GM12878 (cell line): ENCODE results near the gene DNMT1. TPM values are rescaled to one million over a fixed set of nuclear protein-coding genes. Genes with fewer than 3 reads are reported as not detected.

Experiments used
- ATAC-seq: fragments of 200-7000 bp; cut with Tn5 transposase; 3 replicates; pipeline ENCODE4 v1.9.1; 2020; ENCODE audit warnings: mild to moderate bottlenecking, moderate library complexity
- BruUV-seq: library from RNA; stranded (reverse); fragments of 400-500 nt; replicated peaks from 2 replicates; lab custom pipeline; 2021; lab: Mats Ljungman, UMichigan
- CTCF ChIA-PET: fragments of 300-600 bp; sonication (Branson Sonifier 250); formaldehyde crosslinking; extraction: SDS; loops from one replicate; lab custom pipeline; 2021; ENCODE audit warnings: inconsistent platforms; lab: Yijun Ruan, JAX
- POLR2A ChIA-PET: fragments of 350-600 bp; formaldehyde crosslinking; extraction: SDS; loops from one replicate; lab custom pipeline; 2021; ENCODE audit warnings: inconsistent platforms; lab: Charles Lee
- RAD21 ChIA-PET: fragments of 300-600 bp; sonication (Branson Sonifier 250); formaldehyde crosslinking; loops from one replicate; lab custom pipeline; 2023; ENCODE audit warnings: antibody characterized with exemption; ENCODE audit not compliant: unreplicated experiment; lab: Charles Lee
- SMC1A ChIA-PET: fragments of 300-600 bp; sonication (Branson Sonifier 250); formaldehyde crosslinking; loops from one replicate; lab custom pipeline; 2023; ENCODE audit not compliant: unreplicated experiment, uncharacterized antibody; lab: Charles Lee
- DNase-seq: peaks from one replicate; pipeline ENCODE4 v3.0.0-alpha.2; 2011; ENCODE audit warnings: low read depth, low spot score
- FAIRE-seq: peaks from 3 replicates; lab custom pipeline; 2011; peaks lifted over from hg19 to GRCh38; lab: Jason Lieb, UNC
- H2AFZ ChIP-seq: 2 replicates; pipeline ENCODE4 v1.6.0; 2011; ENCODE audit warnings: low read depth, low read length, control low read depth; ENCODE audit not compliant: control insufficient read depth
- H3K27ac ChIP-seq: 2 replicates; pipeline ENCODE4 v1.5.1; 2011; ENCODE audit warnings: control low read depth; ENCODE audit not compliant: control insufficient read depth, insufficient read depth
- H3K27me3 ChIP-seq, 2 experiments: replicated peaks in 1 of 2; 2 replicates each; pipeline versions ENCODE4 v1.6.0 to v1.6.1; 2011; ENCODE audit warnings: low read length in 1 of 2; ENCODE audit not compliant: control insufficient read depth in 2 of 2, insufficient read depth in 2 of 2
- H3K36me3 ChIP-seq, 2 experiments: 2 replicates each; pipeline ENCODE4 v1.5.1; 2011; ENCODE audit warnings: low read length in 1 of 2; ENCODE audit not compliant: control insufficient read depth in 2 of 2, insufficient read depth in 2 of 2
- H3K4me1 ChIP-seq: 2 replicates; pipeline ENCODE4 v1.6.1; 2011; ENCODE audit warnings: mild to moderate bottlenecking, low read length, moderate library complexity, mixed read lengths; ENCODE audit not compliant: control insufficient read depth, insufficient read depth
- H3K4me2 ChIP-seq: 2 replicates; pipeline ENCODE4 v1.6.0; 2011; ENCODE audit warnings: control low read depth; ENCODE audit not compliant: control insufficient read depth, insufficient read depth
- H3K4me3 ChIP-seq: fragments of 200-600 bp; sonication (generic); 2 replicates; pipeline ENCODE4 v1.5.1; 2016
- H3K79me2 ChIP-seq: 2 replicates; pipeline ENCODE4 v1.6.0; 2011; ENCODE audit warnings: low read length; ENCODE audit not compliant: control insufficient read depth, insufficient read depth
- H3K9ac ChIP-seq: 2 replicates; pipeline ENCODE4 v1.8.0; 2011; ENCODE audit warnings: low read length, control low read depth, mixed read lengths; ENCODE audit not compliant: control insufficient read depth, insufficient read depth
- H3K9me3 ChIP-seq: replicated peaks from 3 replicates; pipeline ENCODE4 v1.5.1; 2011; ENCODE audit warnings: mild to moderate bottlenecking, low read length; ENCODE audit not compliant: control insufficient read depth, insufficient read depth
- H4K20me1 ChIP-seq: 2 replicates; pipeline ENCODE4 v1.6.0; 2011; ENCODE audit not compliant: control insufficient read depth, insufficient read depth
- NR2C1 ChIP-seq: fragments of 450-650 bp; IDR thresholded peaks from 2 replicates; pipeline ENCODE4 v1.6.1; 2017; ENCODE audit warnings: antibody characterized with exemption, mild to moderate bottlenecking, moderate library complexity
- NR2F1 ChIP-seq: fragments of 450-650 bp; conservative IDR thresholded peaks from 2 replicates; pipeline ENCODE4 v1.6.1; 2017; ENCODE audit warnings: mild to moderate bottlenecking
- PBX3 ChIP-seq: IDR thresholded peaks from 2 replicates; pipeline ENCODE4 v1.6.1; 2011; ENCODE audit warnings: mild to moderate bottlenecking, low read depth, low read length, moderate library complexity; ENCODE audit not compliant: insufficient replicate concordance
- POLR2A ChIP-seq: IDR thresholded peaks from 2 replicates; pipeline ENCODE4 v1.6.1; 2011; ENCODE audit warnings: low read depth, mild to moderate bottlenecking, low read length
- SIN3A ChIP-seq: IDR thresholded peaks from 2 replicates; pipeline ENCODE4 v1.6.1; 2012; ENCODE audit warnings: low read depth, low read length, improper control_type of control experiment
- WGBS: methylation state at CpG from one replicate; pipeline ENCODE4 v1.1.6; 2016; ENCODE audit warnings: low lambda C conversion rate; ENCODE audit not compliant: insufficient replicate concordance, insufficient coverage; ENCODE audit errors: missing lambda C conversion rate; 5-methylcytosine and 5-hydroxymethylcytosine counted together
- in situ Hi-C: fragments of 300-500 bp; cut with MboI; formaldehyde crosslinking; loops from 9 replicates; pipeline ENCODE4 v1.14.3; 2018; ENCODE audit warnings: mixed read lengths
- intact Hi-C: fragments of 100-400 bp; cut with micrococcal nuclease; formaldehyde crosslinking; loops from one replicate; pipeline ENCODE4 v1.14.2; 2022; ENCODE audit not compliant: unreplicated experiment
- polyA plus RNA-seq, 11 experiments: library from polyadenylated mRNA; depleted of rRNA in 4 of 11; unstranded in 6 of 11; stranded (reverse) in 5 of 11; fragments of >200 nt; fragmentation: Nextera tagmentation in 4 of 11; fragmentation: Illumina TruSeq in 1 of 11; extraction: Ambion mirVana in 4 of 11; extraction: Trizol in 1 of 11; gene quantifications; 1 replicate in 1 of 11; 2 replicates in 10 of 11; pipeline versions ENCODE4 v1.2.1 to v1.2.3, GENCODE V29; 2011 to 2016; ENCODE audit warnings: inconsistent platforms in 2 of 11, missing spikeins in 2 of 11, low read depth in 1 of 11
- total RNA-seq, 4 experiments: library from RNA; depleted of rRNA in 3 of 4; stranded (reverse); fragments of >200 nt in 3 of 4; fragmentation: Illumina TruSeq in 1 of 4; extraction: Trizol in 1 of 4; gene quantifications; 2 replicates each; pipeline versions ENCODE4 v1.2.1 to v1.2.3, GENCODE V29; 2013 to 2021
- TF ChIP-seq, protein P1 (sequence below): fragments of 450-650 bp; IDR thresholded peaks from 2 replicates; pipeline ENCODE4 v1.6.1; 2017; ENCODE audit warnings: borderline replicate concordance
- TF ChIP-seq, protein P2 (sequence below): fragments of 450-650 bp; IDR thresholded peaks from 2 replicates; pipeline ENCODE4 v1.6.1; 2016; ENCODE audit warnings: mild to moderate bottlenecking, moderate library complexity, borderline replicate concordance
- TF ChIP-seq, protein P3 (sequence below): fragments of 450-650 bp; formaldehyde crosslinking; IDR thresholded peaks from 2 replicates; pipeline ENCODE4 v1.5.0; 2022; ENCODE audit warnings: mild to moderate bottlenecking, missing genetic modification characterization

DNMT1 gene
- total and polyA plus RNA-seq, 10 of the 15 experiments (the other 5 are each of a cell fraction or from before 2014, with no cell fraction given) = 70.0 to 290 (median 133) TPM

DNA sequence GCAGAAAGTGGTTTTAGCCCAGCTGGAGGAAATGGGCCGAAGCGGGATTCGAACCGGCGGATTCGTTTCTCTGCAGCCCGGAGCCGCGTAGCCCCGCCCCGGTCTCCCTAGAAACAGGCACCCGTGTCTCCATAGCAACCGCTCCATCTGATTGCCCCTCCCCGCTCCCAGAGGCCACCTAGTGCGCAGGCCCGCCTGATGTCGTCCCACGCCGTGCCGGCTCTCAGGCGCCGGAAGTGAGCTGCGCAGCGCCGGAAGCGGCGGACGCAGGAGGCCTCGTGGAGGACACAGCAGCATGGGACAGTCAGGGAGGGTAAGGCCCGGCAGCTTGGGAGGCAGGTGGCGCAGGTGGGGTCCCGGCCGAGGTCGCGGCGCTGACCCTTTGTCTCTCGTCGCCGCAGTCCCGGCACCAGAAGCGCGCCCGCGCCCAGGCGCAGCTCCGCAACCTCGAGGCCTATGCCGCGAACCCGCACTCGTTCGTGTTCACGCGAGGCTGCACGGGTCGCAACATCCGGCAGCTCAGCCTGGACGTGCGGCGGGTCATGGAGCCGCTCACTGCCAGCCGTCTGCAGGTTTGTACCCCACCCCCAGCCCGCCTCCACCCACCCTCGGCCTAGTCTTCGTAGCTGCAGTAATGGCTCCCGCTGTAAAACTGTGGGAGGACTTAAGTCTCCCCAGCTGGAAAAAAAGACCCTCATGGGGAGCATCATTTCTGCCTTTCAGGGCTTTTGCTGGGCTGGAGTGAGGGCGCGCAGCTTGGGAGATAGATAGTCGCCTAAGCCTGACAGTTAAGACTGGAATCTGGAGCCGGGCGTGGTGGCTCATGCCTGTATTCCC lies 88.4 kb downstream of the DNMT1 start, which contains the start of gene PPAN:
Gene PPAN, plus strand, starts transcription at position 263 of the 837 bp plus-strand sequence. Its CDS starts 33 bp downstream, at position 296.
- in situ Hi-C loops (no loop called here), intact Hi-C loops (loop anchor here (10.0 kb wide), 1 partner anchor 278 kb away; the partner anchor contains the start of gene TYK2)
- Histone ChIP-seq H3K4me3 (peak within 1 kb of the TSS; percentile 79), H3K27me3 (no peaks in the 10 kb centered on the region), H2AFZ (peak within 1 kb of the TSS; percentile 55; the same call in 1 of the 2 replicates), H3K4me1 (peaks cover 54% of the 10 kb centered on the region), H3K4me2 (peak within 1 kb of the TSS; percentile 97), H3K9me3 (no peaks in the 10 kb centered on the region), H3K9ac (peak within 1 kb of the TSS; percentile 95), H3K27ac (peak within 1 kb of the TSS; percentile 100), H4K20me1 (no peaks in the 10 kb centered on the region), H3K79me2 (peaks cover 50% of the 10 kb centered on the region), H3K36me3 (peaks cover 18 to 30% of the 10 kb centered on the region in 2 experiments; a peak in 3 of 4 replicates)
- WGBS = 1% methylated on average over 67 of the region's 71 CpGs
- CTCF ChIA-PET = interaction anchor here (0.5 to 1.6 kb wide), 5 partner anchors 10 to 132 kb away, joined by 3 read pairs; no protein-coding TSS in a partner anchor
- RAD21 ChIA-PET = interaction anchor here (0.5 to 2.7 kb wide), 7 partner anchors 10 to 143 kb away, joined by 3 to 9 read pairs (median 4); no protein-coding TSS in a partner anchor
- DNase-seq (peak; percentile 93), FAIRE-seq (peak; percentile 78), ATAC-seq (peak; percentile 61)
- SMC1A ChIA-PET = interaction anchor here (0.9 to 2.3 kb wide), 4 partner anchors 8 to 143 kb away, joined by 3 to 10 read pairs (median 5); no protein-coding TSS in a partner anchor
- POLR2A ChIA-PET = interaction anchor here (0.6 to 4.6 kb wide), 10 partner anchors 8 to 139 kb away, joined by 3 to 25 read pairs (median 4); partner anchors contain the start of genes DNMT1 and S1PR2
- no TSS peak for BruUV-seq
- TF ChIP-seq NR2F1 (peak; percentile 58; the same call in 1 of the 2 replicates), NR2C1 (peak; percentile 35; the same call in 1 of the 2 replicates), POLR2A (peak; percentile 95), PBX3 (peak; percentile 23), SIN3A (peak; percentile 94)
- TF ChIP-seq, protein P1, sequence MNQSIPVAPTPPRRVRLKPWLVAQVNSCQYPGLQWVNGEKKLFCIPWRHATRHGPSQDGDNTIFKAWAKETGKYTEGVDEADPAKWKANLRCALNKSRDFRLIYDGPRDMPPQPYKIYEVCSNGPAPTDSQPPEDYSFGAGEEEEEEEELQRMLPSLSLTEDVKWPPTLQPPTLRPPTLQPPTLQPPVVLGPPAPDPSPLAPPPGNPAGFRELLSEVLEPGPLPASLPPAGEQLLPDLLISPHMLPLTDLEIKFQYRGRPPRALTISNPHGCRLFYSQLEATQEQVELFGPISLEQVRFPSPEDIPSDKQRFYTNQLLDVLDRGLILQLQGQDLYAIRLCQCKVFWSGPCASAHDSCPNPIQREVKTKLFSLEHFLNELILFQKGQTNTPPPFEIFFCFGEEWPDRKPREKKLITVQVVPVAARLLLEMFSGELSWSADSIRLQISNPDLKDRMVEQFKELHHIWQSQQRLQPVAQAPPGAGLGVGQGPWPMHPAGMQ = no peak
- TF ChIP-seq, protein P2, sequence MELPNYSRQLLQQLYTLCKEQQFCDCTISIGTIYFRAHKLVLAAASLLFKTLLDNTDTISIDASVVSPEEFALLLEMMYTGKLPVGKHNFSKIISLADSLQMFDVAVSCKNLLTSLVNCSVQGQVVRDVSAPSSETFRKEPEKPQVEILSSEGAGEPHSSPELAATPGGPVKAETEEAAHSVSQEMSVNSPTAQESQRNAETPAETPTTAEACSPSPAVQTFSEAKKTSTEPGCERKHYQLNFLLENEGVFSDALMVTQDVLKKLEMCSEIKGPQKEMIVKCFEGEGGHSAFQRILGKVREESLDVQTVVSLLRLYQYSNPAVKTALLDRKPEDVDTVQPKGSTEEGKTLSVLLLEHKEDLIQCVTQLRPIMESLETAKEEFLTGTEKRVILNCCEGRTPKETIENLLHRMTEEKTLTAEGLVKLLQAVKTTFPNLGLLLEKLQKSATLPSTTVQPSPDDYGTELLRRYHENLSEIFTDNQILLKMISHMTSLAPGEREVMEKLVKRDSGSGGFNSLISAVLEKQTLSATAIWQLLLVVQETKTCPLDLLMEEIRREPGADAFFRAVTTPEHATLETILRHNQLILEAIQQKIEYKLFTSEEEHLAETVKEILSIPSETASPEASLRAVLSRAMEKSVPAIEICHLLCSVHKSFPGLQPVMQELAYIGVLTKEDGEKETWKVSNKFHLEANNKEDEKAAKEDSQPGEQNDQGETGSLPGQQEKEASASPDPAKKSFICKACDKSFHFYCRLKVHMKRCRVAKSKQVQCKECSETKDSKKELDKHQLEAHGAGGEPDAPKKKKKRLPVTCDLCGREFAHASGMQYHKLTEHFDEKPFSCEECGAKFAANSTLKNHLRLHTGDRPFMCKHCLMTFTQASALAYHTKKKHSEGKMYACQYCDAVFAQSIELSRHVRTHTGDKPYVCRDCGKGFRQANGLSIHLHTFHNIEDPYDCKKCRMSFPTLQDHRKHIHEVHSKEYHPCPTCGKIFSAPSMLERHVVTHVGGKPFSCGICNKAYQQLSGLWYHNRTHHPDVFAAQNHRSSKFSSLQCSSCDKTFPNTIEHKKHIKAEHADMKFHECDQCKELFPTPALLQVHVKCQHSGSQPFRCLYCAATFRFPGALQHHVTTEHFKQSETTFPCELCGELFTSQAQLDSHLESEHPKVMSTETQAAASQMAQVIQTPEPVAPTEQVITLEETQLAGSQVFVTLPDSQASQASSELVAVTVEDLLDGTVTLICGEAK = peak; percentile 95
- TF ChIP-seq, protein P3, sequence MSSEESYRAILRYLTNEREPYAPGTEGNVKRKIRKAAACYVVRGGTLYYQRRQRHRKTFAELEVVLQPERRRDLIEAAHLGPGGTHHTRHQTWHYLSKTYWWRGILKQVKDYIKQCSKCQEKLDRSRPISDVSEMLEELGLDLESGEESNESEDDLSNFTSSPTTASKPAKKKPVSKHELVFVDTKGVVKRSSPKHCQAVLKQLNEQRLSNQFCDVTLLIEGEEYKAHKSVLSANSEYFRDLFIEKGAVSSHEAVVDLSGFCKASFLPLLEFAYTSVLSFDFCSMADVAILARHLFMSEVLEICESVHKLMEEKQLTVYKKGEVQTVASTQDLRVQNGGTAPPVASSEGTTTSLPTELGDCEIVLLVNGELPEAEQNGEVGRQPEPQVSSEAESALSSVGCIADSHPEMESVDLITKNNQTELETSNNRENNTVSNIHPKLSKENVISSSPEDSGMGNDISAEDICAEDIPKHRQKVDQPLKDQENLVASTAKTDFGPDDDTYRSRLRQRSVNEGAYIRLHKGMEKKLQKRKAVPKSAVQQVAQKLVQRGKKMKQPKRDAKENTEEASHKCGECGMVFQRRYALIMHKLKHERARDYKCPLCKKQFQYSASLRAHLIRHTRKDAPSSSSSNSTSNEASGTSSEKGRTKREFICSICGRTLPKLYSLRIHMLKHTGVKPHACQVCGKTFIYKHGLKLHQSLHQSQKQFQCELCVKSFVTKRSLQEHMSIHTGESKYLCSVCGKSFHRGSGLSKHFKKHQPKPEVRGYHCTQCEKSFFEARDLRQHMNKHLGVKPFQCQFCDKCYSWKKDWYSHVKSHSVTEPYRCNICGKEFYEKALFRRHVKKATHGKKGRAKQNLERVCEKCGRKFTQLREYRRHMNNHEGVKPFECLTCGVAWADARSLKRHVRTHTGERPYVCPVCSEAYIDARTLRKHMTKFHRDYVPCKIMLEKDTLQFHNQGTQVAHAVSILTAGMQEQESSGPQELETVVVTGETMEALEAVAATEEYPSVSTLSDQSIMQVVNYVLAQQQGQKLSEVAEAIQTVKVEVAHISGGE = peak; percentile 55; the same call in 1 of the 2 replicates
